Activated gamma-delta T cell treated with Interleukin-2 at 50 U/mL for 16 hours (primary cell): ENCODE results near the gene PNPLA4.
A peak's percentile ranks its signal among the peaks of the same experiment; 100 is the strongest.

ENCODE experiments used
- DNase-seq: peaks from one replicate; pipeline ENCODE4 v3.0.0-alpha.2; 2020

The PNPLA4 gene, protein sequence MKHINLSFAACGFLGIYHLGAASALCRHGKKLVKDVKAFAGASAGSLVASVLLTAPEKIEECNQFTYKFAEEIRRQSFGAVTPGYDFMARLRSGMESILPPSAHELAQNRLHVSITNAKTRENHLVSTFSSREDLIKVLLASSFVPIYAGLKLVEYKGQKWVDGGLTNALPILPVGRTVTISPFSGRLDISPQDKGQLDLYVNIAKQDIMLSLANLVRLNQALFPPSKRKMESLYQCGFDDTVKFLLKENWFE

DNA sequence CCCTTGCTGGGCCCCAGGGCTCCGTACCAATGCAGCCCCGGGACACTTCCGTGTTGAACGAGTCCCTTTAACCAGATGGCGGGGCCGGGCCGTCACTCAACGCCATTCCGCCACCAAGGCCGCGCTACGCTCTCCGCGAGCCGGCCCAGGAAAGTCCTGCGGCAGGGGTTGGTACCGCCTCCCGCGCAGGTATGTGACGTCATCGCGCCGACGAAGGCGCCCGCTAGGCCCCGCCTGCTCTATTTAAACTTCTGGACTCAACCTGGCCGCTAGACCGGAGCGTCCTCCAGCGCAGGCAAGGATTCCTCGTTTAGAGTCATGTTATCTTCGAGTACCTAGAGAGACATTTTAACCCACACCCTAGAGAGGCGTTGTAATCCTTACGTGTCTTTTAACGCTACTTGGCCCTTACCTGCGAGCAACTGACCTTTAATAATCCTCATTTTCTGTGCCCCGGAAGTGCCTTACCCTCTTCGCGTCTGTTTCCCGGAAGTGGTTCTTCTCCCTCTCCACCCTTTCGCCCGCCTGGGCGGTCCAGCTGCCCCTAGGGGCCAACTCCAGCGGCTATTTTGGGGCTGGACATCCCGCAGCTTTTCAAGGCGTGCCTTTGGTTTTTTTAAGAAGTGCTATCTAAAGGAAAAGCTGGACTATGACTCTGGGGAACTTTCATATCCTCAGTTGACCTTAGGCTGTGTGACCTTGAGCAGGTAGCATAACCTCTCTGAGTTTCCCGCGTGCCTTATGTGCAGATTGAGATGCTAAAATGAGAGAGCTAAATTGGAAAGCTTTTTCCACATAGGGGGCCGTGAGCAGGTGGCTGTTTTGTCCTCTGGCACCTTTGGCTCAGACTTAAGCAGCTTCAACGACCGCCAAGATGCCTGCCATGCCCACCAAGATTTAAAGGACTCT, at the start of gene PNPLA4:
Gene PNPLA4 (minus strand): TSS at position 155 of the 909 bp plus-strand sequence. CDS start 1,294 bp downstream, outside the sequence.
- peak; percentile 81 for DNase-seq

DNA sequence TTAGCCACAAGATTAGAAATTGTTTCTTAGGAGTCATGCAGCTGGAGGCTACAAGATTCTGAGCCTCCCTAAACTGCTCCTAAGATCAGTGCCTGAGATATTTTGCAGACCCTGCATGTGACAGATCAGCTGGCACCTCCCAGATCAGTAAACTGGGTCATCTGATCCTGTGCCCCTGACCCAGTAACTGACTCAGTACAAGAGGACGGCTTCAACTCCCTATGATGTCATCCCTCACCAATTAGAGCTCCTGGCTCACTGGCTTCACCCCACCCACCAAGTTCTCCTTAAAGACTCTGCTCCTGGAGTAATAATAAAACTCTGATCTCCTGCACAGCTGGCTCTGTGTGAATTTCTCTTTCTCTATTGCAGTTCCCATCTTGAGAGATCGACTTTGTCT, 45.4 kb upstream of the PNPLA4 start:
- DNase-seq = no peak

DNA sequence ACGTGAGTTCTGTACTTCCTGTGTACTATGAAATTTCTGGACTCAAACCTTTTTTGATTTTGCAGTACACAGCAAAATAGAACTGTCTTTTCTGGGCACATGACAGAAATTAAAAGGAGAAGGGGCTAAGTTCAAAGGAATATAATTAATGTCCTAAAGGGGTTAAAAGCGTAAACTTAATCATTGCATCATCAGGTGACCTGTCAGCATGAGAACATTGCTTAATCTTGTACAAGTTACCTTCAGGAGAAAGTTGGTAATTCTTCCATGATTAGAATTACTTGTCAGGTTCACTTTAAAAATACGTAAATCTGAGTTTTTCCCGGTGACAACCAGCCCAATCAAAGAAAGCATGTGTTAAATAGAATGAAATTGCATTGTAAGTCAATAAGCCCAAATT, 43.2 kb upstream of the PNPLA4 start:
- DNase-seq = no peak

DNA sequence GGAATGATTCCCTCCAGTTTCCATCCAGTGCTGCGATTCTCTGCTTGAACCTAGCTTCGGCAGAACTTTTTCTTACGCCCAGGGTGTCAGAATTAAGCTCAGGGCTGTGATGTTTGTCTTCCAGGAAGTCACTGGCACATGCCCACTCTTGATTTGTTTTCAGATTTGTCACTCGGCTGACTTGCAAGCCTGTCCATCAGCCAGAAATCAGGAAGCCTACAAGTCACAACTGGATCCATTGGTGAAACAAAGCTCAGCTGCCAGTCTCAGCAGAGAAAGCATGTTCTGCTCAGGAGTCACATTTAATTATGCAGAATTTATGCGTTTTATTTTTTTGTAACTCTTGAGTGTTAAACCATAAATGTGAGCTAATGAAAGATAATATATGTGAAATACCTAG, 38.2 kb upstream of the PNPLA4 start:
- DNase-seq = no peak

DNA sequence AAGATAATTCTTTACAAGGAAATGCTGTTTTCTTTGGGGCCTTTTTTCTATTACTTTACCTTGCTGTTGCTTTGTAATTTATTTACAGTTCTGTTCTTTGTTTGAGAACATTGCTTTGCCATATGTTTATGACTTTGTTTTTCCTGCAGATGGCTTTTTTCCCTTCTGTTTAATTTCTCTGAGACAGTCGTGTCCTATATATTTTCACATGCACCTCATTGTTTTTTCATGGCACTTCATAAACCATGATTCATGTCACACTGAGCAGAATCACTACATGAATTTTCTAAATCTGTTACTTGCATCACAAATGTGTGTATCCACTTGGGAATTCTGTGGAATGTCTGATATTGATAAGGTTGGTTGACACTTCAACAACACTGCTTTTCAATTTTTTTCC, 33.0 kb upstream of the PNPLA4 start:
- no peak for DNase-seq

DNA sequence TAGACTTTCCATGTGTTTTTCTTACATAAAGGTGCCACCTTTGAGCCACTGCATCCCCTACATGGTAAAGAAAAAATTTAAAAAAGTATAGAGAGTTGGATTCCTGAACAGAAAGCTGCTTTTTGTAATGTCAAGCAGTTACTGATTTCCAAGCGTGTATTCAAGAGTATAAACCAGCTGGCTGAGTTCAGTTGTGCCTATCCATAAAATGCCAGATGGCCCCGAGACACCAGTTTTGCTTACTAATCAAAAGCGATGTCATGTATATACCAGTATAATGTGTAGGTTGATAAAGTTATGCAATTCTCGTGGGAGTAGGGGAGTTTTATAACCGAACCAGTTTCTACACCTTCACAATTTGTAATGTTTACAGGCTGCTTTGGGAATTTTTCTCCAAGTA, 26.2 kb upstream of the PNPLA4 start:
- no peak for DNase-seq

DNA sequence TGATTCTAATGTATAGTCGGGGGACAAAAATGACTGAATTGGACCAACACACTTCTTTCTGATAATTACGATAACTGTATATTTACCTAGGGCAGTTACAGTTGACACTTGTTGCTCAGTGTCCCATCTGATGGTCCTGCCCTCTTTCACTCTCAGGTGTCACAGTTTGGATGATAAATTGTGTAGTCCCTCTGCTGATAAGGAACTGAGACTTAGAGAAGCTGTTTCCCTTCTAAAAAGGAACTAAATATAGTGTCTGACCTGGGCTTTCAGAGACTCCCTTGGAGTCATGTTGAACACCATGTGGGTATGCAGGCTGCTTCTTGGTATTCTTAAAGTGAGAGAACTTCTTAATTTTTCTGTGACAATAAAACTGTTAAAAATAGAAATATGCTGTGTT, 23.7 kb upstream of the PNPLA4 start:
- no peak for DNase-seq

DNA sequence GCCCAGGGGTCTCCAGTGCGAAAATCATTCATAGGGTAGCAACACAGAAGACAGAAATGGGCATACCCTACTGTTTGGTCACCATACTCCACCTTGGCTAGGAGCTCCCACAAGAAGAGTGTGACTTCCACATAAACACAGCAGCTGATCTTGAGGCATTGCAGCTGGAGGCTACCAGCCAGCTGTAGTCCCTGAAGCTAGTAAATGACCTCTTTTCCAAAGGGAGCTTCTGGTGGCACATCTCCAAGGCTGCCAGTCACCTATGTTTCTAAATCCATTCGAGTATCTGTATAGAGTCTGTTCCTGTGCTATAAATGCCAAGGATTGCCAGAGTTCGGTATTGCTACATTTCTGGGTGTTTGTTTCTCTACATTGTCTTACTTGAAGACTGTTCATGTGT, 21.3 kb upstream of the PNPLA4 start:
- no peak for DNase-seq

DNA sequence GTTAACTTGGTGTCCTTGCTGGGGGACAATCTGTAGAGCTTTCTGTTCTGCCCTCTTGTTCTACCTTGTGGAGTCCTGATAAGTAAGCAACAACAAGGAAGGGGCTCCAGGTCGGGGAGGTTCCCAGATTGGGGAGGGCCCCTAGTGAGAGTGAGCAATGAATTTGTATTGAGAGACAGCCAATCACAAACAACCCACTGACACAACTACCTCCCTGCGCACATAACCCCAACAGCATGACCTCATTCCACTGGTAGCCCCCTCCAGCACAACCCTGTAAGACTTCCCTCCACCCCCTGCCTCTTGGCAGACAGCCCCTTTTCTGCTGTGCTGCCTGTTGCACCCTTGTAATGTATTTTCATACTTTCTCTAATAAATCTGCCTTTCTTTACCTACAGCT, 19.7 kb upstream of the PNPLA4 start:
- DNase-seq = no peak

DNA sequence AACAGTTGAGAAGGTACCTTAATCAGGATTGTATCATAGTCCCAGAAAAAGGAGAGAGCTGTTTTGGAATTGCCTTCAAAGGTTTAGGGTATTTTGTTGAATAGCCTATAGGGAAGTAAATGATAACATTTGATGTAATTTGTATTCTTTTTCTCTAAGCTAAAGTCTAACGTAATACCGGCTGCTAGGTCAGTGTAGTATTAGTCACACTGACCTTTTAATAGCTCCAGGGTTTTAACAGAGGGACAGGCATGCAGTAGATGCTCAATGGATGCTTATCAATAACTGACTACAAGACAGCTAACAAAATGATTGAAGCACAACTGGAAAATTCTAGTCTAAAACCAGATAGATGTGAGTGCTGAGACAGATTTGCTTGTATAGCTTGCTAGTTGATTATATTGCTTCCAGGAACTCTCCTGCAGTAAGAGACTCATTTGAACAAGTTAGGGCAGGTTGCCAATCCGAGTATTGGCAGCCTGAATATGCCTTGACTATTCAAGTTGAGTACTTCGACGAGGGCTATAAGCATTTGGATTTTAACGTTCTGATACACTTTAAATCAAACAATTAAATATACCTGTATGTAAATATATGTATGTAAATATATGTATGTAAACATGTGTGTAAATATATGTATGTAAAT, 16.5 kb upstream of the PNPLA4 start:
- DNase-seq = no peak

DNA sequence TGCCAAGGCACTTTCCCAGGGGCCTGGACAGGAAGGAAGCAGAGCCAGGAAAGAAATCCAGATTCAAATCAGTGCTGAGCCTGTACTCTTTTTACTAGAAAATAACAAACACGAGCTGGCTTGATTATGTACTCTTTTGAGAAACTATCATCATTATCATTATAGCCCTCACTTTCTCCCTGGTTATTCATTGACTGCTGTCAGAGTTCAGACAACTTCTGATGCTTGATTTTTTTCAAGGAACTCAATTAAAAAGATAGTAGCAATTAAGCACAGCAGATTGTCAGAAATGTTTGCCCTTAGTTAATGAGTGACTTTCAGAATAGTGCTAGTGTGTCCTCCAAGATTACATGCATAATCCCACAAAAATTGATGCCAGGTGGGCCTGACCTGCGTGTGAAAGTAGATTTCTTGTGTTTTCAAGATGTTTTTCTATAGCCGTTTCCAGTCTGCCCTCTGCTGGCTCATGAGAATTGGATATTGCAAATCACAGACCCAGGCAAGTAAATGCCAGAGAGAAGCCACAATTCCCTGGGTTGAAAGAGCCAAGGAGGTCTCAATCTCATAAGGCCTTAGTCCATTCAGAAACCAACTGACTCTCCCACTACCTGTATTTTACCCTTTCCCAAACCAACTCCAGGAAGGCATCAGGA, 14.3 kb upstream of the PNPLA4 start:
- no peak for DNase-seq

DNA sequence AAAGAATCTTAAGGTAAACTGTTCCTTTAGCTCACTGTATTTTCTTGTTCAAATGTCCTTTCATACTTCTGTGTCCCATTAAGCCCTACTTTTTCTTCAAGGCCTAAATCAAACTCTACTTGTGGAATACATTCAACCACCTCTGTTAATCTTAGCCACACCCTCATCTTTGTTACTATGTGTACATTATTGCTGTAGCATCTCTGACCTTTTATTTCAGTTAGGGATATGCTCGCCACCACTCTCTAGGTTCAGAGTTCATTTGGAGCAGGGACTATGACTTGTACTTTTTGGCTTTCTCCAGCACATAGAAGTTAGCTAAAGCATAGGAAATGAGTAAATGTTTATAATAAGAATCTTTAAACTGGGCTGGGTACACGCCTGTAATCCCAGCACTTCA, 6.8 kb upstream of the PNPLA4 start:
- no peak for DNase-seq

DNA sequence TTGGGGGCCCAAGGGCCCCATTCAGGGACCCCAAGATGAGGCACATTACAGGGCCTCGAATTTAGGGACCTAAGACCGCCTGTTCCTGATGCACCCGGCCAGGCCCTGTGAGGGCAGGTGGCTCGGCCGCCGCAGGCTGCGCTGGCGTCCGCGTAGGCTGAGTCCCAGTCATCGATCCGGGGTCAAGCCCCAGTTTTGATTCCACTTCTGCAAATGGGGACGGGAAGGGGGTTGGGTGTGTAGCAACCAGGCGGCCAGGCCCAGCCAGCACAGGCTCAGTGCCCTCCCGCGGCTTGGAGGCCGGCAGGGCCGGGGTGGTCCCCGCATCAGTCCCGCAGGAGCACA, 327 bp downstream of the PNPLA4 start:
- DNase-seq = peak; percentile 3

DNA sequence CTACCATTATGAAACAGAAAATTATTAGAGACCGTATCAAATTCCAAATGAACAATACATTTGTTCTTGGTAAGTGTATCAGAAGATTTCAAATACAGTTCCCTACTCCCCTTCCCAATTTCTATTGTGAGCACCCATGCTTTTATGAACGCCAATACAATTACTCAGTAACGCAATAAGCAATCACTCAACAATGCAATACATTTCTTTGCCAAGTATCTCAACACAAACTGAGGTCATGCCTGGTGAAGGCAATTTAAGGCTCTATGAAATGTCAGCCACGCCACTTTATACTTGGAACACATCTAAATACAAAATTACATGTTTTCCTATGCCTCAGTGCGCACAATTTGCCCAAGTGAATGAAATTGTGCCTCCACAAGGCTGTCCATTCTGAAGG, 712 bp downstream of the PNPLA4 start:
- DNase-seq = no peak

DNA sequence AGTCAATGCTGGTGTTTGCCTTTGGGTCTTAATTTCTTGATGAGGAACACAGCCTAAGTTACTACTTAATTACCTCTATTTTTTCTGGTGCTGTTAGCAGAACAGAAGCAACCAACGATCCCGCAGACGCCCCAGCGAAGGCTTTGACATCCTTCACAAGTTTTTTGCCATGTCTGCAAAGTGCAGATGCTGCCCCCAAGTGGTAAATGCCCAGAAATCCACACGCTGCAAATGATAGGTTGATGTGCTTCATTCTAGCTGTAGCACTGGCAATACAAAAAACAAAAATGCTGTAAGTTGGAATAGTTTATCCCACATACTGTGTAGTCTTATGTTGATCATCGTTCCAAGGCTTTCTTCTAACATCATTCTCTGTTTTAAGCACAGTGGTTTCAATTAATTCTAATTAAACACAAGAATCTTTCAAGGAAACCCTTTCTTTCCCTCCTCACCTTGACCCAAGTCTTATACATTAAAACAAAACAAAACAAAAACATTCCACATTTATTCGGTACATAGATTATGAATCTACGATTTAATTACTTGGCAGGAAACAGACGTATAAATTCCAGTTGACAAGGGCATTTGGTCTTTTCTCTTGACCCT, 1.2 kb downstream of the PNPLA4 start:
- peak; percentile 61 for DNase-seq

DNA sequence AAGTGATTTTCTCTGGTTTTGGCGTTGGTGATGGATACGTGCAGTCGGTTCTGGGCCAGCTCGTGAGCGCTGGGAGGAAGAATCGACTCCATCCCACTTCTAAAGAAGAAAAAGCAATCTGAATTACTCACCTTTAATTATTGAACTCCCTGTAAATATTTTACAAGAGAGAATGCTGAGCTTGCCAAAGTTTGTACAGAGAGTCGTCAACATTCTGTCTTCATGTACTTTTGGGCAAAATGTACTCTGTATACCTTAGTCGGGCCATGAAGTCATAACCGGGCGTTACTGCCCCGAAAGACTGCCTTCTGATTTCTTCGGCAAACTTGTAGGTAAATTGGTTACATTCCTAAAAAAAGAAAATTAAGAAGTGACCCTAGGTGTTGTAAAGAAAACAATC, 5.5 kb downstream of the PNPLA4 start:
- DNase-seq = no peak

DNA sequence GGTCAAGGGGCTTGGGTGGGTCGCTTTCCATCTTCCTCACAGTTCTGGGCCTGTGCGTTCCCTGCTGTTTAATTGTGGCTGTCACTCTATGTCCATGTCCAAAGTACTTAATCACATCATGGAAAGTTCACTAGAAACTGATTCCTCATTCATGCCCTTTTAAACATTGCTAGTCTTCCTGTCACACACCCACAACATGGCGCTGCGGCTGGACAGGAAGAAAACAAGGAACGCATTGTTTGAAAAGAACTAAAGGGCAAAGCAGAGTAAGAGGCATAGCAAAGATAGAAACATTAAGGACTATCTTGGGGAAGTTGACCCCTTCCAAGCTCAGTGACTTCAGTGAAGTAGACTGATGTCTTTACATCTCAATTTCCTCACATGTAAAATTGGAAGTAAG, 18.4 kb downstream of the PNPLA4 start:
- DNase-seq = no peak

DNA sequence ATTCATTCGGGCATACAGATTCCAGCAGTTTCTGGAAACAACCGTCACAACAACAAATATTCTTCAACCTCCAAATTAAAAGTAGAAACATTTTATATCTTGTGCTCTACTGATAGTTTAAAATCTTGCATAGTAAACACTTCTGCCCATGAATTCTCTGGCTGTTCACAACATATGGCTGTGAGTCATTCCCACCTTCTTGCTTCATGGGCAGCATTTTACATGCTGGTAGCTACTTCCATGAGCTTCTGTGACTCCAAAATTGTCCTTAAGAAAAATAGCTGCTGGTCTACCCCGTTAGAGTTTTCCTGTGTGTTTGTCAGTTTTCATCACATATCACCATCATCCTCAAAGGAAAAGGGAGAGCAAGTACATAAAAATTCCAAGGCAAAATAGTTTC, 22.7 kb downstream of the PNPLA4 start:
- DNase-seq = no peak

DNA sequence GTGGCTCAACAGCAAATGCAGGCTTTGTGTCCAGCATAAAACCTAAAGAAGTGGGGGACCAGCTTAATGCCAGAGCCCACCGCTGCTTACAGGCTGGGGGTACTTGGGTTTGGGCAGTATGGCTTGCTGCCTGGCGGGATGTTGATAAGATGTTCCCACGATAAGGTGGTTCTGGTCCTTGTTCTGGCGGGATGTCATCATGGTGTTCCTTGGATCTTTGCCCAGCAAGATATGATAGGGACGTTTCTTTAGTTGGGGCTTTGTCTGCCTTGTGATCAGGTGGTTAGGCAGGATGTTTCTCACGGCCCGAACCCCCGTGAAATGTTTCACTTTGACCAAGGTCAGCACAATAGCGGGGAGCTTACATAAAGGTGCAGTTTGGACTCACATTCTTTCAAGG, 35.3 kb downstream of the PNPLA4 start:
- DNase-seq = no peak

DNA sequence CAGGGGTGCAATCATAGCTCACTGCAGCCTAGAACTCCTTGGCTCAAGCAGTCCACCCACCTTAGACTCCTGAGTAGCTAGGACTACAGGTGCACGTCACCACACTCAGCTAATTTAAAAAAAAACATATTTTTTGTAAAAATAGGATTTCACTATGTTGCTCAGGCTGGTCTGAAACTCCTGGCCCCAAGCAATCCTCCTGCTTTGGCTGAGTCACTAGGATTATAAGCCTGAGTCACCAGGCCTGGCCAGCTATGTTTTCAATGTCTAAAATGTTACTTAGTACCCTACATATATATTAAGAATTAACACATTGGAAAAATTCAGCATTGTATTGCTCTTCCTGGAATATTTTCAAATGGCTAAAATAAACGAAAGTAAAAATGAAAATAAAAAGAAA, 37.5 kb downstream of the PNPLA4 start:
- no peak for DNase-seq

DNA sequence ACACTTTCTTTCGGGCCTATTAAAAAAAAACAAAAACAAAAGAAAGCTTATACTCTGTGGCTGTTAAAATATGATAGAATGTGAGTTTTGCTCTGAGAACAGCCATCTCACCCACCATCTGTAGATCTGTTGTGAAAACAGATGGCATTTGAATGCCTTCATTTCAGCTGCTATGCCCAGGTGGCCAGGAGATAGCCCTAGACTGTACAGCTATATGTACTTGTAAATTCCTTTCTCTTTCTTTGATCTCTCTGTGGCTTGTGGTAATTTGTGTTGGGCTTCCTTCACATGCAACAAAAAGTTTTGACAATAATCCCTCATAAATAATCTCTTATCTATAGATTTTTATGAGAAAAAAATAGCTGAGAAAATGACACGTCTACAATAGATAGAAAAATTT, 38.1 kb downstream of the PNPLA4 start:
- no peak for DNase-seq

DNA sequence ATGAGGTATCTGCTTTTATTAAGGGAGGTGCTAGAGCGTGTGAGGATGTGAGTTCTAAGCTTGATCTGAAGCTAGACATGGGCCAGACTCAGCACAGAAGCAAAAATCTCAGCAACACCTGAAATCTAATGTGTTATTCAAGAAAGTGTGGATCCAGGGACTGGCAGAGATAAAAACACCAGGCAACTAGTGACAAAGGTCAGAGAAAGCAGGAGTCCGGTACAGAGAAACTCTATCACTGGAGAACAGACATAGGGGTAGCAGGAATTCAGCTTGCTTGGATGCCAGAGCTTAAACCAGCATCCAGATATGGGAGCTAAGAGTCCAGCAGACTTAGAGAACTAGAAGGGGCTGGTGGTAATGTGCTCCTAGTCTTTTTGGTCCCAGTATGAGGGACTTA, 50.3 kb downstream of the PNPLA4 start:
- DNase-seq = no peak

DNA sequence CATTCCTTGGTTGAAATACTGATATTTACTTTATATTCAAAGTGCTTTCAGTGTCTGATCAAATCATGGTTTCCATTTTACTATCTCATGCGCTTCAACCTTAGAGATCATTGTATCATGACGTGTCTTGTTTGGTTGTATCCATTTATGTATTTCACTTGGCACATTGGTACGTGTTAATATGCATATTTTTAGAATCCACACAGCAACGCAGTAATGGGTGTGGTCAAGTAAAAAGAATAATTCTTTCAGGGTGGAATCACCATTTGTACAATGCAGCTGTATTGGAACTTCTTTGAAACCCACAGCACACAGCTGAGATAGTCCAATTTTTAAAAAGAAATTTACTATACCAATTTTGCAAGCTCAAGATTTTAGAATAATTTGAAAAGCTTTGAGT, 55.2 kb downstream of the PNPLA4 start:
- no peak for DNase-seq
